GM21381 (cell line): ENCODE data around the gene MUCL1.
A peak's percentile ranks its signal among the peaks of the same experiment; 100 is the strongest.
"Not testable (repeated sequence)": the region's sequence is repeated elsewhere in the genome, so short reads cannot be mapped to it uniquely, and the experiment has no call there.

ENCODE experiments used
- ATAC-seq: cut with Tn5 transposase; IDR thresholded peaks from one replicate; pipeline ENCODE4 v1.9.1; 2021; ENCODE audit warnings: mild to moderate bottlenecking, moderate library complexity; ENCODE audit not compliant: unreplicated experiment

Gene MUCL1, protein sequence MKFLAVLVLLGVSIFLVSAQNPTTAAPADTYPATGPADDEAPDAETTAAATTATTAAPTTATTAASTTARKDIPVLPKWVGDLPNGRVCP

DNA sequence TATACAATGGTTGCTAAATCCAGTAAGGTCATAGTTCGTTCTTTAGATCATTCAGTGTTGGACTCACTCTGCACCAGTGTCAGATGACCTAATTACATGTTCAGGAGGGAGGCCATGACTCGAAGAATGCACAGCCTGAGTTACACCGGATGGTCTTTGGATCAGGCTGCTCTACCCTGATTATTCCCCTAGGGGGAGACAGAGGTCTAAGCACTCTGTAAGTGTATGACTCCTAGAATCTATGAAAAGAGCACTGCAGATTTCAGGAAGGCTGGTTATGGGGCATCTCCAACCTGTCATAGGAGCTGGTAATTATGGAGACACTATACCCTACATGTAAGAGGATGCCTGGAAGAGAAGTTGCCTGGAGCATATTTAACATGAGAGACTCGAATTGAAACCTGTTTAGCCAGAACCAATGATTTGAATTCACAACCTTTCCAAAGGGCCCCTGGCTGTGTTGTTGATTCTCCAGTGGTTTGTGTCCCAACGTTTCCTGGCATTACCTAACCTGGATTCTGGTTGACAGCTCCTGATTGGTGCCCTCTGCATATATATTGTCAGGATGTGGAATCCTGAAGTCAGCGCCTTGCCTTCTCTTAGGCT is at the start of gene MUCL1:
Gene MUCL1 (plus strand): TSS at position 584 of the 606 bp plus-strand sequence. CDS start 67 bp downstream, outside the sequence.
- ATAC-seq = peak; percentile 95

DNA sequence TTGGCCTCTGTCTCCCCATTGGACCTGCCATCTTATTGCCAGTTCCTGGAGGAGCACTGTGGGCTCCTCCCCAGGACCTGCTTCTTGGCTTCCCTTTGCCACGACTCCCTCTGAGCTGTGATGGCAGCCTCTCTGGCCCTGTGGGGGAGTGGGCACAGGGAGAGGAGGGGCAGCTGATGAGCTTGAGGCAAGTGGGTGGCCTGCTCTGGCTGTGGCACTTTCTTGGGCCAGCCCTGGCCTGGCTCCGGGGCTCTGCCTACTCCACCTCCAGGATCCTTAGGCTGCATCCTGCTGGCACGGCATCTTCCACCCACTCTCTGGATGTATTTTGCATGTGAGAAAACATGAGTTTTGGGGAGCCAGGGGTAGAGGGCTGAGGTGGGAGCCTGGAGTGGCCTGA is 32.6 kb upstream of the MUCL1 start:
- ATAC-seq = no peak

DNA sequence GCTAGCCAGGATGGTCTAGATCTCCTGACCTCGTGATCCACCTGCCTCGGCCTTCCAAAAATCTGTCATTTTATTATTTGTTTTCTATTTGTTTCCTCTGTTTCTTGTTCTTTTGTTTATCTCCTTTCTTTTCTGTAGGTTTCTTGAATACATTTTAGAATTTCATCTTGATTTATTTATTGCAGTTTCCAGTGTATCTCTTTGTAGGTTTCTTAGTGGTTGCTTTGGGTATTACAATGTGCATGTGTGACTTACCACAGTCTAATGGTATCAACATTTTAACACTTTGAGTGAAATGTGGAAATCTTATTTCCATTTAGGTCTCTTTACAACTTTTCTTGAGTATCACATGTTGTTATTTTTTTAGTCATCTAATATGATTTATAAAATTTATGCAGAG is 29.9 kb upstream of the MUCL1 start:
- ATAC-seq = no peak

DNA sequence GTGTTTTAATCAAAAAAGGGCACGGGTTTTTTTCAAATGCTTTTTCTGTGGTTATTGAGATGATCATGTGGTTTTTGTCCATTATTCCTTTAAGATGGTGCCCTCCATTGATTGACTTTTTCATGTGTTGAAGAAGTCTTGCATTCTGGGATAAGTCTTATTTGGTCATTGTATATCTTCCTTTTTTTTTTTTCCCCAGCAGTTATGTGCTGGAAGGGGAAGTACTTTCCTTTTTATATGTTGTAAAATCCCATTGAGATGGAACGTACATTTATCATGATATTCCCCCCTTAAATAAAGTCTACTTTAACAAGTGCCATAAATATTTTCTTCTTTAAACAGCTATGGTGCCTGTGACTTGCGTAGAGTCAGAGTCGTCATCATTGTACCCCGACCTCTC is 24.8 kb upstream of the MUCL1 start:
- no peak for ATAC-seq

DNA sequence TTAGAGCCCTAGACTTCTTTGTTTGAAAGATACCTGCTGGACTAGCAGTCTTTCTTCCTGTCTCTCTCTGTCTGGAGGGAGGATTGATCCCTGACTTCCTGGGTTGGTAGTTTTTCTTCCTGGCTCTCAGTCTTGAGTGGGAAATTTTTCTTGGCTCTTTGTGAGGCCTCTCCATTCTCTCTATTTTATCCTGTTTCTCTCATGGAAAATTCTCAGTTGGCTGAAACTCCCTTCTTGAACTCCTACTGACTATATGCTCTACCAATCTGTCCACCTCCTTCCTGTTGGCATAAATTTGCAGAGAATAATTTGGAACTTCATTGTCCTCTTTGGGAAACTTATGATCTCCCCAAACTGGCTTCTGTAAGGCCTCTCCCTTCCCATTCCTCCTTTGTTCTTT is 24.1 kb upstream of the MUCL1 start:
- no peak for ATAC-seq

DNA sequence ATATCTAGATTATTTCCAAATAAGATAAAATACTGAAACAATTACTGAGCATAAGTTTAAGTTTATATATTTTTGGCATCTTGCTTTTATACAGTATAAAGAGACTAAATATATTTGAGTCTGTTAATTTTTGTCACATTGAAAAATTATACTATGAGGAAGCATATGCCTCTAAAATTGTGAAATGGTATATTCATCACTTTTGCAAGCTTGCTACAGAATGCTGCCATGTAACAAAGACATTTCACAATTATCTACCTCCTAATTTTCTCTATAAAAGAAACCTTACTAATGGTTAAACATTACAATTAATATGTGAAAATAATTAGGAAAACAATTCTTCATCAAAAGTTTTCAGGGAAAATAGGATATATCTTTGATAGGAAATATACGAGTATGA is 22.7 kb upstream of the MUCL1 start:
- ATAC-seq = no peak

DNA sequence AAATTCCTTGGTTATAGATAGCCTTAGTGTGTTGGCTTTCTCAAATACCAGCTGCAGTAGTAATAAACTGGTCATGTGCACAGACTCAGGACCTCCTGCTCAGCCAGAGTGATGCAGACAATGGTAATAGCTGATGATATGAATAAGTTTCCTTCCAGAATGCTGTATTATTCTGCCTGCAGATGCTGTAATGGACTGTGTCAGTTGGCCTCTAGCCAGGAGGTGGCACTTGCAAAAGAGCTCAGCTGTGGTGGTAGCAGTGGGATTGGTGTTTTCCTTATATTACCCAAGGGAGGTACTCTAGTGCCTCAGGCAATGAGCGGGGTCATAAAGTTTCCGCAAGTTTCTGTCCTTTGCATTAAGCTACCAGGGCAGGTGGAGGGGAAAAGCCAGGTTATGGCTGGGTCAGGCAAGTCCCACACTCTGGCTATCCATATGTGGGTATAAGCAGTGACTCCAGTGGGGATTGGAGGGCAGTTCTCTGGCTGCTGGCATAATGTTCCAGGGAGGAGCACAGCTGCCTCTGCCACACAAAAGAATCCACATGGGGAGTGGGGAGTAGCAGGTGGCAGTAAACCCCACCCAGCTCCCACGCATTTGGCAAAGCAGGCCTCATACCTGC is 14.0 kb upstream of the MUCL1 start:
- no peak for ATAC-seq

DNA sequence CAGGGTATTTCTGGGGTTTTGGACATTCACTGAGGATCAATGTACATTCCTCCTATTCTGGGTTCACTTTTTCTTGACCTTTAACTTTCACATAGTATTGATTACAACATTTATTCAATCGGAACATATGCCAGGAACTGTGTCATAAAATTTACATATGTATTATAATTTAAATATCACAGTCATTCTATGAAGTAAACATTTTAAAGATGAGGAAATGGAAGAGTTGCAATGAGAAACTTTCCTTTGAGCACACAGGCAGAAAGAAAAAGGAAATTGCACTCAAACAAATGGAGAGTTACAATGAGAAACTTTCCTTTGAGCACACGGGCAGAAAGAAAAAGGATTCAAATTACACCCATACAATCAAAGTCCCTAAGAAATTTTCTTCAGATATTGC is 3.1 kb downstream of the MUCL1 start:
- ATAC-seq = no peak

DNA sequence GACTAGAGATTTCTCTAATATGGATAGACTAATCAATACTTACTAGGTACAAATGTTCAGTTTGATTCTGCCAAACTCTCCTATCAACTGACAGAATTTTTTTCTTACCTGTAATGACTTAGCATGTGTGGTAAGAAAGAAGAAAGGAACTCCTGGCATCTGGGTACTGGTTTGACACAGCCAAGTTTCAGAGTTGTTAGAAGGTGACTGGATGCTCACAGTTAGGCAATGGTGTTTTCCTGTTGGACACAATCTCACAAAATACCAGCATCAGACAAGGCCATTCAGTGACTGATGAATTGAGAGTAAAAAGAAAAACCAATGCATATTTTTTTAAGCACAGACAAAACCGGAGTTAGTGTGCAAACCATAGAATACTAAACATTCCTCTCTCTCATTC is 4.2 kb downstream of the MUCL1 start:
- no peak for ATAC-seq

DNA sequence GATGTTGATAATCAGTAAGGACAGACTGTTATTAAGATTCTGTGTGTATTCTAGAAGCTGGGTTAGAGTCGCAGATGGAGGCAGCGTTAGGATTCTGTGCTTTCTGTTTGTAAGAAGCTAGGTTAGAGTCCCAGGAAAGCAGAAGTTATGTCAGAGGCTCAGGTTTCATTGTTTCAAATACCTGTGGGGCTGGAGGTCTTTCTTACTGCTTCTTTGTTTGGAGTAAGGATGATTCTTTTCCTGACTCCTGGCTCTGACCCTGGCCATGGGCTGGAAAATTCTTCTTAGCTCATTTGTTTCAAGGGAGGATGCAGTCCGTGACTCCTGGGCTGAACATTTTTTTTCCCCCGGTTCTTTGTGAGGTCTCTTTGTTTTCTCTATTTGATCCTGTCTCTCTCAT is 5.2 kb downstream of the MUCL1 start:
- ATAC-seq = no peak

DNA sequence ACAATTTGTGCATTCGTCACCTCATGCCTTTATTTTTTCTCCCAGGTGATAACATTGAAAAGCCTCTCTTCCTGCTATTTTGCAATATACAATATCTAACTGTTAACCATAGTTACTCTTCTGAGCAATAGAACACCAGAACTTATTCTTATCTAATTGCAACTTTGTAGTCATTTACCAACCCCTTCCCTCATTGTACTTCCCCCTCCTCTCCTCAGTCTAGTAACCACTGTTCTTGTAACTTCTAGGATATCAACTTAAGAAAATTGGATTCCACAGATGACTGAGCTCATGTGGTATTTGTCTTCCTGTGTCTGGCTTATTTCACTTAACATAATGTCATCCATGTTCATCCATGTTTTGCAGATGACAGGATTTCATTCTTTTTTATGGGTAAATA is 7.6 kb downstream of the MUCL1 start:
- ATAC-seq = no peak

DNA sequence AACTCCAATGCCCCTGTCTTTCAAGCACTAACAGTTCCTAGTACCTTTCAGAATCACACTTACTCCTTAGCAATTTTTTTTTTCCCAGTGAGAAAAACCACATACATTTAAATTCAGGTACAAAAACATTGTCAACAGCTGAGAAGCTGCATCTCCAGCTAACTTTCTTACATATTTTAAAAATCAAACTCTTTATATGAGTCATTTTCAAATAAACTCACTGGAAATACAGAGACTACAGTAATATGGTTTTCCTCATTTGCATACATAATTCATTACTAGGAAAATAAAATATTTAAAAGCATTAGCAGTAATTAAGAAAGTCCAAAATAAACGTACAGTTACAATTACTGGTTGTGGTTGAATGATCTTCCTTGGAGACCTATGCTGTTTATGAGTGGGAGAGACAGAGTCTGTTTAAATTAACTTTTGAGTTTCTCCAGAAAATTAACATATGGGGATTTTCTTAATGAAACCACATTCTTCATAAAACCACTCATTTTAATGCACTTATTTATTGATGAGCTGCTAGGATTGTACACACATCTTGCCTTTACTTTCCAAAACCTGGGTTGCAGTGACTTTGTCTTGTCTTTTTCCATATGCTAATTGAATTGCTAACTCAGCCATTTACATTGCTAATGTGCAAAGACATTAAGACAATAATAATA is 9.8 kb downstream of the MUCL1 start:
- ATAC-seq = no peak

DNA sequence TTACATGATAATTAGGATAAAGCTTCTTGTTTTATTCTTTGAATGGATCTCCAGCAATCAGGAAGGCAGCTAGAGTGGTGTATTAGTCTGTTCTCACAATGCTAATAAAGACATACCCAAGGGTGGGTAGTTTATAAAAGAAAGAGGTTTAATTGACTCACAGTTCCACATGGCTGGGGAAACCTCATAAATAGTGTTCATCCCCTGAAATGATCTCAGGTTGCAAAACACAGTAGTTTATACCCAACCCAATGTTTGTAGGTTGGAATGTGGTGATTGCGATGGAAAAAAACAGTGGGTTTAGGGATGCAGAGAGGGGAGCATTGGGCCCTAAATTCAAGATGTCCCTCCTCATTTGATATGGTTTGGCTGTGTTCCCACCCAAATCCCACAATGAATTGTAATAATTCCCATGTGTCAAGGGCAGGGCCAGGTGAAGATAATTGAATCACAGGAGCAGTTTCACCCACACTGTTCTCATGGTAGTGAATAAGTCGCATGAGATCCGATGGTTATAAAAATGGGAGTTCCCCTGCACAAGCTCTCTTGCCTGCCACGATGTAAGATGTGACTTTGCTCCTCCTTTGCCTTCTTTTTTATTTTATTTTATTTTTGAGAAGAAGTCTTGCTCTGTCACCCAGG is 11.5 kb downstream of the MUCL1 start:
- ATAC-seq = no peak

DNA sequence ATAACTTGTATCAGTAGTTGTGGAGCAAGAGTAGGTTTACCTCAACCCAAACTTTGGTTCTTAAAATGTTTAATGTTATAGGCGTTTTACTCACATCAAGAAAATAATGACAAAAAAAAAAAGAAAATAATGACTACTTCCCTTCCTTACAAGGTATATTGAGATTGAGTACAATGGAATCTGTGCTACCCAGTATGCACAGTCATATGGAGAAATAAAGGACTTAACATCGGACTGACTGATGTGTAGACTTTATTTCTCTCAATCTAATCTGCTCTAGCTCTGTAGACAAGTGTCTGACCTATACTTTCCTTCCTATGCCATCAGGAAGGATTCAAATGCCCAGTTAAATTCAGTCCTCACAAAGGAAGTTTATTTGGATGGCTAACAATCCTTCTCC is 14.4 kb downstream of the MUCL1 start:
- no peak for ATAC-seq

DNA sequence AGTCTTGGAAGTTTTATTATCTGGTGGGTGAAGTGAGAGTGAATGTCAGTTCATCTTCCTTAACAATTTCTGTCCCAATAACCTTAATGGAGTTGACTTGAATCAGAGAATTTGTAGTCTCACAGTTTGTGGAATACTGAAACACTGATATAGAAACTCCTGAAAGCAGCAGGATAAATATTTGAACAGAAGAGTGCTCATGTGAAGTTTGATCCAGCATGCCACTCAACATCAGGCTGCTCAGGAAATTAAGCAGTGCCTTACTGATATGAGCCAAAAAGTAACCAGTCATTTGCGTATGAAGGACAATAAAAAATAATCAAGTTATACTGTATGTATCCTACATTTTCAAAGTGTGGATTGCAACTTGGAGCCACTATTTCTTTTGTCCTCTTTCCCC is 15.7 kb downstream of the MUCL1 start:
- ATAC-seq = no peak

DNA sequence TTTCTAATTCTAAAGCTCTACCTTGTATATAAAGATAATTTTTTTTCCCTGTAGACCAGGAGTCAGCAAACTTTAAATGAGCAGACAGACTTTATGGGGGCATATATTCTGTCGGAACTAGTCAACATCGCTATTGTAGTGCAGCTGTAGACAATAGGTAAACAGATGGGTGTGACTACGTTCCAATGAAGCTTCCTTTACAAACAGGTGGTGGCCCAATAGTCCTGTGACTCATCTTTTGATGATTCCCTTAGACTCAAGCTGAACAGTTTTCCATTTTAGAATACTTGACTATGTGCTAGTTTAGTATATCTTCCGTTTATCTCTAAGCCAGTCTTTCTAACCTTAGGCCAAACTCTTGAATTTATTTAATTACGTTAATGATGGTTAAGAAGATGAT is 16.3 kb downstream of the MUCL1 start:
- ATAC-seq = no peak

DNA sequence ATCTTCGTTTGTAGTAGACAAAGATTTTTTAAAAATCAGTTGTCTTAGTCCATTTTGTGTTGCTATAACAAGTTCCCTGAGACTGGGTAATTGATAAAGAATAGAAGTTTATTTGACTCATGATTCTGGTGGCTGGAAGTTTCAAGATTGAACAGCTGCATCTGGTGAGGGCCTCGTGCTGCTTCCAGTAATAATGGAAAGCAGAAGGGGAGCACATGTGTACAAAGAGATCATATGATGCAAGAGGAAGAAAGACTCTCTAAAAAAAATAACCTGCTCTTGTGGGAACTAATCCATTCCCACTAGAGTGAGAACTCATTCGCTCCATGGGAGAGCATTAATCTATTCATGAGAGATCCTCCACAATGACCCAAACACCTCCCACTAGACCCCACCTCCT is 24.8 kb downstream of the MUCL1 start:
- ATAC-seq = no peak

DNA sequence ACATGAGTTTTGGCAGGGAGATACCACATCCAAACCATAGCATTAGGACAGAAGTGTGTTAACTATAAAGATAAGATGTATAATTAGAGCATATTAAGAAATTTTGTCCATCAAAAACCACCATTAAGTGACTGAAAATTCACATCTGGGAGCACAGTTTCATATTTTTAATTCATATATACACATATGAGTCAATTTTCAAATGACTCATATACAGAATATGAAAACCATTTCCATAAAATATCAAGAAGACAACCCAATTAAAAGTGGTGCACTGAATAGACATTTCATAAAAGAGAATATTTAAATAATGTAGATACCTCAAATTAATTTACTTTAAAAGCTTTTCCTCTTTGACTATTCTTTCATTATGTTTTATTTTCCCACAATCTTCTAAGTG is 25.3 kb downstream of the MUCL1 start:
- no peak for ATAC-seq

DNA sequence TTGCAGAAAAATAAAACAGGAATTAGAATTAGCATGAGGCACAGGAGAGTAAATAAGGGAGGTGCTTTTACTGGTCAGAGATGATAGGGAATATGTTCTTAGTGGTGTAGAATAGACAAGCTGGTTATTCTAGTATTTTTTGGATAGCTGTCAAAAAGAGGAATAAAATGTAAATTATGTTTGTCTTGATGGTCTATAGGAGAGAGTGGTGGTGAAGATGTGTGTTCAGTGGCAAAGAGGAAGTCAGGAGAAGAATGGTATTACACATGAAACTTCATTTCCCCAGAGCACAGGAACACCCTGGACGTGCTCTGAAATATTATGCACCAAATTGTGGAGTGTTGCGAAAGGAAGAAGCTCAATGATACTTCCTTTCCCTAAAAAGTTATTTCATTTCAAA is 27.8 kb downstream of the MUCL1 start:
- ATAC-seq = no peak

DNA sequence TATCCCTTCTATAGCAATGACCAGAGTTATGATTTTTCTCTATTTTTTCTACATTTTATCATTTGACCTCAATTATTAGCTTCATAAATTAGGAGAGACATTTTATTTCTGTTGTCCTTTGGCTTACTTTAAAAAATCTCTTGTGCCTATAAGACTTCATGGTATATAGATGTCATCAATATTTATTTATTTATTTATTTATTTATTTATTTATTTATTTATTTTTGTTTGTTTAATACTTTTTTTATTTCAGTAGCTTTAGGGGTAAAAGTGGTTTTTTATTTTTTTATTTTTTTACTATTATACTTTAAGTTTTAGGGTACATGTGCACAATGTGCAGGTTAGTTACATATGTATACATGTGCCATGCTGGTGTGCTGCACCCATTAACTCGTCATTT is 28.3 kb downstream of the MUCL1 start:
- not testable (repeated sequence) for ATAC-seq

DNA sequence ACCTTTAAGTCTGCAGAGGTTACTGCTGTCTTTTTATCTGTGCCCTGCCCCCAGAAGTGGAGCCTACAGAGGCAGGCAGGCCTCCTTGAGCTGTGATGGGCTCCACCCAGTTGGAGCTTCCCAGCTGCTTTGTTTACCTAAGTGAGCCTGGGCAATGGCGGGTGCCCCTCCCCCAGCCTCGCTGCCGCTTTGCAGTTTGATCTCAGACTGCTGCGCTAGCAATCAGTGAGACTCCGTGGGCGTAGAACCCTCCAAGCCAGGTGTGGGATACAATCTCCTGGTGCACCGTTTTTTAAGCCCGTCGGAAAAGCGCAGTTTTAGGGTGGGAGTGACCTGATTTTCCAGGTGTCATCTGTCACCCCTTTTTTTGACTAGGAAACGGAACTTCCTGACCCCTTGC is 34.1 kb downstream of the MUCL1 start:
- not testable (repeated sequence) for ATAC-seq

DNA sequence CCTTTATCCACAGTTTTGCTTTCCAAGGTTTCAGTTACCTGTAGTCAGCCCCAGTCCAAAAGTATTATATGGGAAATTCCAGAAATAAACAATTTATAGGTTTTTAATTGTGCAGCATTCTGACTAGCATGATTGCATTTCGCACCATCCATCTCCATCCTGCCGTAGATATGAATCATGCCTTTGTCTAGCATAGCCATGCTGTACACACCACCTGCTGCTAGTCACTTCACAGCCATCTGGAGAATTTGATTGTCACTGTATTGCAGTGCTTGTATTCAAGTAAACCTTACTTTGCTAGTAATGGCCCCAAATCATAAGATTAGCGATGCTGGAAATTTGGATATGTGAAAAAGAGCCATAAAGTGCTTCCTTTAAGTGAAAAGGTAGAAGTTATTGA is 36.0 kb downstream of the MUCL1 start:
- ATAC-seq = no peak
